GM21528 (cell line): Measurements from ENCODE around the gene NCOR1.

ENCODE experiments used
- ATAC-seq: cut with Tn5 transposase; IDR thresholded peaks from one replicate; pipeline ENCODE4 v1.9.1; 2021; ENCODE audit warnings: mild to moderate bottlenecking, moderate library complexity; ENCODE audit not compliant: unreplicated experiment, low FRiP score

NCOR1 gene

DNA sequence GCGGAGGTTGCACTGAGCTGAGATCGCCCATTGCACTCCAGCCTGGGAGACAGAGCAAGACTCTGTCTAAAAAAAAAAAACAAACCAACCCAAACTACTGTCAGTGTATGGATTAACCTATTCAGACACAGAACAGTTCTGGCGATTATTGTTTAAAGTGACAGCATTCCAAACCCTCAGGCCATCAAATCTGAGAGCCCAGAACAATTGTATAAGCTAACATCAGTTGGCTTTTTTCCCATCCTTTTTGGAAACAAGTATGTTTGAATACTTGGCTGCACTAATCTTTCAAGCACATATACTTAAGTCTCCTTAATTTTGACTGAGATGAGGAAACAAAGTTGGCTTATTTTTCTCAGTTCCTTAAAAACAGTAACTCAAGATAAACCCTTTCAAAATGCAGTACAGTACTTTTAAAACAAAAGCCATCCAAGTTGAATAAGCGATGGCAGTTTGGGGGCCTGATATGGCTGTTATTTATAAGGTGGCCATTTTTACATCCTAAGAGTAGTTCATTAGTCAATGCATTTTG is 217.2 kb downstream of the NCOR1 start:
- ATAC-seq, result no peak

DNA sequence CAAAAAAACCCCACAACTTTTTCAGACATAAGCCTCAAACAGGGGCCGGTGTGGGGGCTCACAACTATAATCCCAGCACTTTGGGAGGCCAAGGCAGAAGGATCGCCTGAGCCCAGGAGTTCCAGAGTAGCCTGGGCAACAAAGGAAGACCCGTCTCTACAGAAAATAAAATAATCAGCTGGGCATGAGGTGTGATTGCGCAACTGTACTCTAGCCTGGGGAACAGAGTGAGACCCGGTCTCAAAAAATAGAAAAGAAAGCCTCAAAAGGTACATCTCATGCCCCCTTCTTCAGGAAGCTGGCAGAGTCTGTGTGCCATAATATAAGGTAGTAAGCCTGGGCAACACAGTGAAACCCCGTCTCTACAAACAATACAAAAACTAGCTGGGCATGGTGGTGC is 219.0 kb downstream of the NCOR1 start:
- ATAC-seq, result no peak

GRCh38 chr17:15981646-15982580 is 233.4 kb downstream of the NCOR1 start:
- ATAC-seq, result no peak

DNA sequence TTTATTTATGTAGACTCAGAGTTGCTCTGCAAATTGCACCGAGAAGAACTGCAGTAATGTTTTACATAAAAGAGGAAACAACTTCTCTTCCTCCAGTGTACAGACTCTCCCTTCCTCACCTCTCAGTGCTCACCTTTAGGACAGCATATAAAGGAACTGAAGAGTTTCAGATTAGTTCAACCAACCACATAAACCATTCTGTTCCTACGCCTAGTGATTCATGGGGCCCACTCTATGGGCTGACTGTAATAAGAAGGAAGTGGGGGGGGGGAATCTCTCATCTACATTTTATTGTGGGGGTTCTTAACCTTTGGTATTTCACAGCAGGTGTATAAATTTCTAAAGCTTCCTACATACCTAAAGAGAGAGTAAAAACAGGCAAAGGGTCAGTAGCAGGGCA is 234.1 kb downstream of the NCOR1 start:
- ATAC-seq, result peak; percentile 76
